Fibroblast of mammary gland (primary cell): ENCODE measurements around the gene TTYH3.
"Not testable (repeated sequence)": the region's sequence is repeated elsewhere in the genome, so short reads cannot be mapped to it uniquely, and the experiment has no call there.

ENCODE experiments used
- DNase-seq: peaks from one replicate; pipeline ENCODE4 v3.0.0-alpha.2; 2010; ENCODE audit warnings: low read depth
- H3K4me3 ChIP-seq: 2 replicates; pipeline ENCODE4 v1.5.1; 2011; ENCODE audit warnings: low read depth, mild to moderate bottlenecking, low read length, moderate library complexity; ENCODE audit not compliant: control insufficient read depth
- TF ChIP-seq, protein P1 (sequence below): conservative IDR thresholded peaks from 2 replicates; pipeline ENCODE4 v1.5.1; 2011; ENCODE audit warnings: low read depth, low read length, inconsistent platforms; ENCODE audit not compliant: control insufficient read depth, insufficient read depth

The TTYH3 gene

DNA sequence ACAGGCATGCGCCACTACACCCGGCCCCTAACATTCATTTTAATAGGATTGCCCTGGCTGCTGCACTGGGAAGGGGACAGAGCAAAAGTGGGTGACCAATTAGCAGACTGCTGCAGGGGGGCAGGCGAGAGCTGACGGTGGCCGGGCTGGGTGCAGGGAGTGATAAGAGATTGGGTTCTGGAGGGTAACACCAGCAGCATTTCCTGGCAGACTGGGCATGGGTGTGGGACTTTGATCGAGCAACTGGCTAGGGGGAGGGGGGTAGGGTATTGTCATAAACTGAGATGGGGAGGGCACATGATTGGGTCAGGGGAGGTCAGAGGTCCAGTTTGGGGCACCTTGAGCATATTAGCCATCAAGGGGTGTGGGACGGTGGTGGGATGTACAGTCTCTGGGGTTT lies 36.1 kb downstream of the TTYH3 start:
- H3K4me3 ChIP-seq = no peak overlapping the region
- TF ChIP-seq, protein P1, sequence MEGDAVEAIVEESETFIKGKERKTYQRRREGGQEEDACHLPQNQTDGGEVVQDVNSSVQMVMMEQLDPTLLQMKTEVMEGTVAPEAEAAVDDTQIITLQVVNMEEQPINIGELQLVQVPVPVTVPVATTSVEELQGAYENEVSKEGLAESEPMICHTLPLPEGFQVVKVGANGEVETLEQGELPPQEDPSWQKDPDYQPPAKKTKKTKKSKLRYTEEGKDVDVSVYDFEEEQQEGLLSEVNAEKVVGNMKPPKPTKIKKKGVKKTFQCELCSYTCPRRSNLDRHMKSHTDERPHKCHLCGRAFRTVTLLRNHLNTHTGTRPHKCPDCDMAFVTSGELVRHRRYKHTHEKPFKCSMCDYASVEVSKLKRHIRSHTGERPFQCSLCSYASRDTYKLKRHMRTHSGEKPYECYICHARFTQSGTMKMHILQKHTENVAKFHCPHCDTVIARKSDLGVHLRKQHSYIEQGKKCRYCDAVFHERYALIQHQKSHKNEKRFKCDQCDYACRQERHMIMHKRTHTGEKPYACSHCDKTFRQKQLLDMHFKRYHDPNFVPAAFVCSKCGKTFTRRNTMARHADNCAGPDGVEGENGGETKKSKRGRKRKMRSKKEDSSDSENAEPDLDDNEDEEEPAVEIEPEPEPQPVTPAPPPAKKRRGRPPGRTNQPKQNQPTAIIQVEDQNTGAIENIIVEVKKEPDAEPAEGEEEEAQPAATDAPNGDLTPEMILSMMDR = no peak
- no peak for DNase-seq

DNA sequence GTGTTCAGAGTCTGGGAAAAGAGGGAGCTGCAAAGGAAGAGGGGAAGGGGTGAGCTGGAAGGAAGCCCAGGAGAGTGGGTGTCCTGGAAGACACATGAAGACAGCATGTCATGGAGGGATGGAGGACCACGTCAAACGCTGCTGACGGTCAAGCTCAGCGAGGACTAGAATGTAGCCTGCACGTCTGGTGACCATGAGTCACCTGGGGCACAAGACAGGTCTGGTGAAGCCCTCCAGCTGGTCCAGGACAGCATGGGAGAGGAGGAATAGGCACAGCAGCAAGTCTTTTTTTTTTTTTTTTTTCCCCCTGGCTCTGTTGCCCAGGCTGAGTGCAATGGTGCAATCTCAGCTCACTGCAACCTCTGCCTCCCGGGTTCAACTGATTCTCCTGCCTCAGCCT lies 36.6 kb downstream of the TTYH3 start:
- DNase-seq = peak; percentile 68
- TF ChIP-seq, protein P1 = no peak
- H3K4me3 ChIP-seq = no peak overlapping the region

DNA sequence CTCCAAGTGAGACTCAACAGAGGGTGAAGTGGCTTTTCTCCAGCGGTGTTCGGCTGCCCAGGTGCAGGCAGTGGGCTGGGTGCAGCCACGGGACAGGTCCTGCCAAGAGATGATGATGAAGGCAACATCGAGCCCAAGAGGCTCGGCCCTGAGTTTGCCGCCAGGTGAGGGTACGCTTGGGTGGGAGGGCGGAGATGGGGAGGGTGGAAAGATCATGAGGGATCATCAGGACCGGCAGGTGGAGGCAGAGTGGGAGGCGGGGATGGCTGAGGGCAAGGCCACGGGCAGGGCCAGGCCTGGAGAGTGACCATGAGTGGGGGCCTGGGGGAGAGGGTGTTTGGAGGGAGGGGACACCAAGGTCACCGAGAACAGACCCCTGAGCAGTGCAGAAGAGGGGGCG lies 38.4 kb downstream of the TTYH3 start:
- no peak for DNase-seq
- TF ChIP-seq, protein P1 = no peak

DNA sequence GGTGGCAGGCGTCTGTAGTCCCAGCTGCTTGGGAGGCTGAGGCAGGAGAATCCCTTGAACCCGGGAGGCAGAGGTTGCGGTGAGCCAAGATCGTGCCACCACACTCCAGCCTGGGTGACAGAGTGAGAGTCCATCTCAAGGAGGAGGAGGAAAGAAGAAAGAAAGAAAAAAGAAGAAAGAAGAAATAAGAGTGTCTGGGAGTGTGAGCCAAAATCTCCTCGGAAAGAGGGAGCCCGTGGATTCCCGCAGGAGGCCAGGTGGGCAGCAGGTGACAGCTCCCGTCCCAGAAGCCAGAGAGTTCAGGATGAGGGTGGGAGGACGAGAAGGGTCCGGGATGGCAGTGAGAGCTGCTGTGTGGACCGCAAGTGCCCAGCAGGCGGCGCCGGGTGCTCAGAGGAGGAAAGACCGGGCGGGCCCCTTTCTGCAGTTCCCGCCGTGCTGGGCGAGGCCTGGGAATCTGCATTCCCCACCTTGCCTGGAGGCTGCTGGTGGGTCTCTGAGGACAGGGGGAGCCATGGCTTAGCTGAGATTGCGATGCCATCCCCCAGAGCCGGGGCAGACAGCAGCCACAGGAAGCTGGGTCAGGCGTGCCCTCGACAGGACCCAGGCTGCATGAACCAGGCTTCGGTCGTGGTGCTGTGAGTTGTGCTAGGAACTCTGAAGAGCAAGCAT lies 39.1 kb downstream of the TTYH3 start:
- H3K4me3 ChIP-seq = no peak overlapping the region
- peak; percentile 44 for DNase-seq
- TF ChIP-seq, protein P1 = peak; percentile 74

More for the DNA sequence above, 38.4 kb downstream of the TTYH3 start:
- H3K4me3 ChIP-seq = no peak overlapping the region

DNA sequence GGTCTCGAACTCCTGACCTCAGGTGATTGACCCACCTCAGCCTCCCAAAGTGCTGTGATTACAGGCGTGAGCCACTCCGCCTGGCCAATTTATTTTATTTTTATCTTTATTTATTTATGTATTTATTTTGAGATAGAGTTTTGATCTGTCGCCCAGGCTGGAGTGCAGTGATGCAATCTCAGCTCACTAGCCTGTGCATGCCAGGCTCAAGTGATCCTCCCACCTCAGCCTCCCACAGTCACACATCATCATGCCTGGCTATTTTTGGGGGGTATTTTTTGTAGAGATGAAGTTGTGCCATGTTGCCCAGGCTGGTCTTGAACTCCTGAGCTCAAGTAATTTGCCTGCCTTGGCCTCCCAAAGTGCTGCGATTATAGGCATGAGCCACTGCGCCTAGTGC lies 41.4 kb downstream of the TTYH3 start:
- DNase-seq, H3K4me3 ChIP-seq: not testable (repeated sequence)

DNA sequence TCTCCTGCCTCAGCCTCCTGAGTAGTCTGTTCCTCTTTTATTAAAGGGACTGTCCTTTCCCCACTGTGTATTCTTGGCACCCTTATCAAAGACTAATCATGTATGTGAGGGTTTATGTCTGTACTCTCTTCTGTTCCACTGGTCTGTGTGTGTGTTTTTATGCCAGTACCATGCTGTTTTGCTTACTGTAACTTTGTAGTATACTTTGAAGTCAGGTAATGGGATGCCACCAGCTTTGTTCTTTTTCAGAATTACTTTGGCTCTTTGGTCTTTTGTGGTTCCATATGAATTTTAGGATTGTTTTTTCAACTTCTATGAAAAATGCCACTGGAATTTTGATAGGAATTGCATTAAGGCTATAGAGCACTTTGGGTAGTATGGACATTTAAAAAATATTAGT lies 42.1 kb downstream of the TTYH3 start:
- no peak overlapping the region for H3K4me3 ChIP-seq
- TF ChIP-seq, protein P1 = no peak
- no peak for DNase-seq

DNA sequence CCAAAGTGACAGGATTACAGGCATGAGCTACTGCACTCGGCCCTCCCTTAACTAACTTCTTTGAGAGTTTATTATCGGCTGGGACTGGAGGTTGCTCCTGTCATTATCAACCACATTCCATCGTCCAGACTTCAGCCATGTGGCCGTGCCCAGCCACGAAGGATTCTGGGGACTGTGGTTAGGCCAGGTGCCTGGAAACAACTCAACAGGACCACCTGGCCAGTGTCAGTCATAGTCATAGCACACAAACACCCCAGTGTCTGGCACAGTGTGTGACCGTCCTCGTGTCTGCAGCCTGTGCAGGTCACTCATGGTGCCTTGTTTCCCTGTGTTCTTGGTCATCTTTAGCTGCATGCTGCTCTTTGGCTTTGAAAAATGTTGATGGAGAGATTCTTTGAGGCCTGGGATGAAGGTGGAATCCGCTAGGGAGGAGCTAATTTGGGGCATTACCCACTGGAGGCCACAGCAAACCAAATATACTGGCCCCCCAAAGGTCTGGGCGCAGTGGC lies 43.5 kb downstream of the TTYH3 start:
- TF ChIP-seq, protein P1 = no peak
- DNase-seq = no peak
- H3K4me3 ChIP-seq = no peak overlapping the region

DNA sequence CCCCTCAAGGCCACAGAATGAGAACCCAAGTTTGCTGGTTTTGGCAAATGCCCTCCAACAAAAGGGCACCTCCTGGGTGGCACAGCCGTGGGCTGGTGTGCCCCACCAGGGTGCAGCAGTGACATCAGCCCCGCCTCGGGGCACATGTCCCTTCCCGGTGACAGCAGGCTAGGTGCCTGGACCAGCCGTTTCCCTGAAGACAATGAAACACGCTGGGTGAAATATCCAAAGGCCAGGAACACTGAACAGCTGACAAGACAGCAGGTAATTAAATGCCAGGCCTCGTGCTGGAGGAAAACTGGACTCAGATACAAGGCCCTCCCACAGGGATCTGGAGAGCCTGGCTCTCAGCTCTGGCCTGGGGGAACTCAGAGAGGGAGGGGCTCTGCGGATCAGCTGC lies 44.8 kb downstream of the TTYH3 start:
- not testable (repeated sequence) for DNase-seq, H3K4me3 ChIP-seq

DNA sequence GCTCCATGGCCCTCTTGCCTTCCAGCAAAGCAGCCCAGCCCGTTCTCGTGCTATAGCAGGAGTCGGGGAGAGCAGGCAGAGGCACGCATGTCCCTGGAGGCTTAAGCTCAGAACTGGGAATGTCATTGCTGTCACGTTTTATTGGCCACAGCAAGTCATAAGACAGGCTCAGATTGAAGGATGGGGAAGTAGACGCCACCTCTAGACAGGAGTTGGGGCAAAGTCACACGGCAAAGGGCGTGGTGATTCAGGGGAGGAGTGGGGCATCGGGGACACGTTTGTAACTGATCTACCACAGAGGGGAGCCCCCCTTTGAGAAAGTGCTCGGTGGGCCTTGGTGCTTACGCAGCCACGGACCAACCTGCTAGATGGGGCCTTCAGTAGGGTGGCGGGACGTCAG lies 46.7 kb downstream of the TTYH3 start:
- not testable (repeated sequence) for DNase-seq, H3K4me3 ChIP-seq

DNA sequence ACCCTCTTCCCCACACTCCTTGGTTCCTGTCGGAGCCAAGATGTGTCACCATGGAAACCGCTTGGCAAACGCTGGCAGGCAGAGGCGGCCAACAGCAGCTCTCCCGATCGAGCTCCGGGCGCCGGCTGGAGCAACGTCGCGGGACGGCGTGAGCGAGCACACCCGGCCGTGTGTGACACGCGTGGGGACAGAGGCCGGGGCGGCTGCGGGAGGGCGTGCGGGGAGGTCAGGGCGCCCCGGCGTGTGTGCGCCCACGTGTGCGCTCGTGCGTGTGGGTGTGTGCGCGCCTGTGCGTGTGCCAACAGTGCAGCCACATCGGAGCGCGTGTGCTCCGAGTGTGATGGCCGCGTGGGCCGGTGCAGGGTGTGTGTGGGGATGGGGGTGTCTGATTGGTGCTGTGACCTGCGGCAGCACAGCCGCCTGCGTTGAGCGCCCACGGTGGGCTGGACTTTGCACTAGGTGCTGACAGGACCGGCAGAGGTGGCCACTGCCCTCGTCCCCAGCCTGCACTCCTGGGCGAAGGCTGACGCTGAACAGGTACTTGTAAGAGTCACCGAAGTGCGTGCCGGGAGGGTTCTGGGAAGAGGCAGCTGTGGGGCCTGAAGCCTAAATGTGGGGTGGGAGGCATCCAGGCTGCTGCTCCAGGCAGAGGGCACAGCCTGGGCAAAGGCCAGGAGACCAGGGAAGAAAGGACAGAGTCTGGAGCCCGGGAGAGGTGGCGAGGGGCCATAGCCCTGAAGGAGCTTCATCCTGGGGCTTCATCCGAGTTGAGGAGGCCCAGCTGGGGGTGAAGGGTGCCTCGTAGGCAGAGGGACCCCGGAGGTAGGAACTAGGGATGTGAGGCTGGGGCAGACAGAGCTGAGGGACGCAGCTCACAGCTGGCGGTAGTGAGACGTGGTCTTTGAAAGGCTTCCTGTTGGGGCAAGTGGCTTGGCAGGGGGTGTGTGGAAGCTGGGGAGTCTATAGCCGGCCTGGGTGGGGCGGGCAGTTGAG lies 47.6 kb downstream of the TTYH3 start:
- H3K4me3 ChIP-seq, DNase-seq: not testable (repeated sequence)
